Osteocyte (in vitro differentiated cells): ENCODE results near the gene PAX5. TPM values are rescaled to one million over a fixed set of nuclear protein-coding genes. Genes with fewer than 3 reads are reported as not detected.

ENCODE experiments used
- DNase-seq: peaks from one replicate; pipeline ENCODE4 v3.0.0; 2021; ENCODE audit warnings: mixed read lengths; ENCODE audit not compliant: unreplicated experiment; ENCODE audit errors: extremely low spot score
- H3K27ac Mint-ChIP-seq: one replicate; pipeline ENCODE4 v1.8.0; 2021; ENCODE audit warnings: mild to moderate bottlenecking, mixed read lengths; ENCODE audit not compliant: unreplicated experiment
- H3K27me3 Mint-ChIP-seq: one replicate; pipeline ENCODE4 v1.8.0; 2021; ENCODE audit warnings: mixed read lengths; ENCODE audit not compliant: unreplicated experiment
- H3K36me3 Mint-ChIP-seq: one replicate; pipeline ENCODE4 v1.8.0; 2021; ENCODE audit warnings: mixed read lengths; ENCODE audit not compliant: unreplicated experiment
- H3K4me1 Mint-ChIP-seq: one replicate; pipeline ENCODE4 v1.8.0; 2021; ENCODE audit warnings: mixed read lengths; ENCODE audit not compliant: unreplicated experiment
- H3K4me3 Mint-ChIP-seq: one replicate; pipeline ENCODE4 v1.8.0; 2021; ENCODE audit warnings: mild to moderate bottlenecking, moderate library complexity, mixed read lengths; ENCODE audit not compliant: unreplicated experiment
- H3K9me3 Mint-ChIP-seq: one replicate; pipeline ENCODE4 v1.8.0; 2021; ENCODE audit warnings: mixed read lengths; ENCODE audit not compliant: unreplicated experiment
- CTCF ChIP-seq: fragments of 200-600 bp; sonication (generic); IDR thresholded peaks from 2 replicates; pipeline ENCODE4 v1.5.0; 2021; ENCODE audit warnings: antibody characterized with exemption, mild to moderate bottlenecking, moderate library complexity
- total RNA-seq: library from RNA; stranded (reverse); gene quantifications from 2 replicates; pipeline ENCODE4 v1.2.1, GENCODE V29; 2021

The PAX5 gene
- total RNA-seq, 1 donor from 2014 or later, result not detected

GRCh38 chr9:36903541-36904435, 130.3 kb downstream of the PAX5 start:
- Mint-ChIP-seq H3K36me3 (no peaks in the 10 kb centered on the region), H3K4me3 (no peak overlapping the region), H3K4me1 (no peaks in the 10 kb centered on the region), H3K27ac (no peak overlapping the region), H3K9me3 (no peaks in the 10 kb centered on the region), H3K27me3 (peaks cover 61% of the 10 kb centered on the region)
- peak; percentile 73 for DNase-seq
- no peak for TF ChIP-seq CTCF

GRCh38 chr9:36902861-36903524, 131.1 kb downstream of the PAX5 start:
- TF ChIP-seq CTCF, result no peak
- peak; percentile 59 for DNase-seq
- H3K27me3 Mint-ChIP-seq, result peaks cover 60% of the 10 kb centered on the region
- H3K4me3 Mint-ChIP-seq, result no peak overlapping the region
- no peaks in the 10 kb centered on the region for H3K36me3 Mint-ChIP-seq
- no peaks in the 10 kb centered on the region for H3K9me3 Mint-ChIP-seq
- no peak overlapping the region for H3K27ac Mint-ChIP-seq
- no peaks in the 10 kb centered on the region for H3K4me1 Mint-ChIP-seq

- TF ChIP-seq CTCF, result no peak
- Mint-ChIP-seq H3K36me3 (no peaks in the 10 kb centered on the region), H3K27me3 (peaks cover 61% of the 10 kb centered on the region)
Observed at GRCh38 chr9:36902080-36902716, 131.9 kb downstream of the PAX5 start.

GRCh38 chr9:36901528-36901927, 132.5 kb downstream of the PAX5 start:
- TF ChIP-seq CTCF, result no peak
- Mint-ChIP-seq H3K27ac (no peak overlapping the region), H3K36me3 (no peaks in the 10 kb centered on the region), H3K27me3 (peaks cover 60% of the 10 kb centered on the region), H3K4me1 (no peaks in the 10 kb centered on the region), H3K4me3 (no peak overlapping the region), H3K9me3 (no peaks in the 10 kb centered on the region)
- DNase-seq, result no peak

More at GRCh38 chr9:36902080-36902716, 131.9 kb downstream of the PAX5 start:
- H3K4me1 Mint-ChIP-seq, result no peaks in the 10 kb centered on the region
- no peak overlapping the region for H3K27ac Mint-ChIP-seq
- DNase-seq, result peak; percentile 59
- H3K9me3 Mint-ChIP-seq, result no peaks in the 10 kb centered on the region
- H3K4me3 Mint-ChIP-seq, result no peak overlapping the region

GRCh38 chr9:36900856-36901220, 133.2 kb downstream of the PAX5 start:
- Mint-ChIP-seq H3K27ac (no peak overlapping the region), H3K9me3 (no peaks in the 10 kb centered on the region), H3K4me1 (no peaks in the 10 kb centered on the region)

More at GRCh38 chr9:36900856-36901220, 133.2 kb downstream of the PAX5 start:
- no peak for TF ChIP-seq CTCF
- Mint-ChIP-seq H3K27me3 (peaks cover 54% of the 10 kb centered on the region), H3K36me3 (no peaks in the 10 kb centered on the region), H3K4me3 (no peak overlapping the region)
- no peak for DNase-seq
